Pancreas (tissue), 10 donors: ENCODE data around the gene ESPN. TPM values are rescaled to one million over a fixed set of nuclear protein-coding genes. Genes with fewer than 3 reads are reported as not detected.

Experiments used
- ATAC-seq, 4 donors: fragments of 200-7000 bp; cut with Tn5 transposase; one replicate each; pipeline versions ENCODE4 v1.8.0 to v1.9.1; 2020; ENCODE audit warnings: mild to moderate bottlenecking in 4 of 4, moderate library complexity in 4 of 4
- DNase-seq, 6 donors: peaks; one replicate each; pipeline ENCODE4 v3.0.0-alpha.2; 2020
- FAIRE-seq: peaks from 2 replicates; lab custom pipeline; 2012; peaks lifted over from hg19 to GRCh38; lab: Jason Lieb, UNC
- H3K27ac ChIP-seq, 4 donors: fragments of 200-600 bp; sonication (generic); 1 replicate in 3 of 4; 2 replicates in 1 of 4; pipeline versions ENCODE4 v1.5.0 to v1.8.0; 2020
- H3K27me3 ChIP-seq, 4 donors: fragments of 200-600 bp; one replicate each; pipeline ENCODE4 v1.8.0; 2021
- H3K36me3 ChIP-seq, 3 donors: fragments of 200-600 bp; sonication (generic) in 1 of 3; one replicate each; pipeline versions ENCODE4 v1.5.0 to v1.8.0; 2020 to 2021
- H3K4me1 ChIP-seq, 3 donors: fragments of 200-600 bp; one replicate each; pipeline ENCODE4 v1.8.0; 2021
- H3K4me3 ChIP-seq, 4 donors: fragments of 200-600 bp; sonication (generic) in 2 of 4; one replicate each; pipeline versions ENCODE4 v1.5.0 to v1.8.0; 2020 to 2021
- H3K9me3 ChIP-seq, 4 donors: fragments of 200-600 bp; one replicate each; pipeline ENCODE4 v1.8.0; 2021
- WGBS, 2 donors: extraction: QIAGEN DNeasy Blood & Tissue Kit; methylation state at CpG; one replicate each; pipeline ENCODE4 v1.1.7; 2013; 5-methylcytosine and 5-hydroxymethylcytosine counted together
- intact Hi-C, 3 donors: fragments of 100-400 bp; cut with DNase I; formaldehyde crosslinking; loops; one replicate each; pipeline versions ENCODE4 v1.11.1 to v1.14.2; 2022
- polyA plus RNA-seq, 2 donors: library from polyadenylated mRNA; stranded (reverse); fragments of 200-250 nt; gene quantifications; one replicate each; pipeline ENCODE4 v1.2.3, GENCODE V29; 2013
- total RNA-seq, 6 donors: library from RNA; stranded (reverse); fragmentation: NEBNext Ultra II Directional in 4 of 6; extraction: Animal tissue kit (Norgen Biotek cat#: 25700) in 4 of 6; gene quantifications; one replicate each; pipeline versions ENCODE4 v1.2.1 to v1.2.4, GENCODE V29; 2021 to 2023
- TF ChIP-seq, protein P1 (sequence below), 4 donors: fragments of 200-600 bp; sonication (generic) in 3 of 4; IDR thresholded peaks; one replicate each; pipeline versions ENCODE4 v1.5.0 to v1.8.0; 2021; ENCODE audit warnings: antibody characterized with exemption in 4 of 4
- donor health status: healthy with polysubstance abuse.
- donor health status: DM: no; HTN: no; CAD: no; lungs with moderate emphysema.
- donor health status: DM: no; HTN: no; CAD: no.
- donor health status: control.
- donor health status: control.
- donor health status: Bipolar disorder and iron deficiency.
- donor health status: DM: yes; HTN: yes; CAD: no.
- donor health status: DM: no; HTN: no; CAD: no.
- donor health status: DM: no; HTN: no; CAD: no.
- donor health status: DM: yes; HTN: yes; CAD: no.

The ESPN gene
- total and polyA plus RNA-seq, 8 donors, result 0.28 to 2.5 (median 0.68) TPM

DNA sequence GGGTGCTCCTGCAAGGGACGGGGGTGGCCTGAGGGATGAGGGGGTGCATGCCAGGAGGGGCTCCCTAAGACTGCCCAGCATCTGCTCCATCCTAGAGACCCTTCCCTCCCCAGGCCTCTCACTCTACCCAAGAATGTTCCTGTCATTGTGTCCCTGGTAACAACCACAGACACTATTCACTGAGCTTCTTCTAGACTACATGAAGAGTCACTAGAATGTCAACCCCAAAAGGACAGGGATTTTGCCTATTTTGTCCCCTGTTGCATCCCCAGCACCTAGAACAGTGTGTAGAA, 38.5 kb downstream of the ESPN start:
- FAIRE-seq (no peak), DNase-seq (no peak), ATAC-seq (no peak)
- intact Hi-C loops, result no loop called here
- H3K4me1 ChIP-seq, result no peaks in the 10 kb centered on the region
- TF ChIP-seq, protein P1, sequence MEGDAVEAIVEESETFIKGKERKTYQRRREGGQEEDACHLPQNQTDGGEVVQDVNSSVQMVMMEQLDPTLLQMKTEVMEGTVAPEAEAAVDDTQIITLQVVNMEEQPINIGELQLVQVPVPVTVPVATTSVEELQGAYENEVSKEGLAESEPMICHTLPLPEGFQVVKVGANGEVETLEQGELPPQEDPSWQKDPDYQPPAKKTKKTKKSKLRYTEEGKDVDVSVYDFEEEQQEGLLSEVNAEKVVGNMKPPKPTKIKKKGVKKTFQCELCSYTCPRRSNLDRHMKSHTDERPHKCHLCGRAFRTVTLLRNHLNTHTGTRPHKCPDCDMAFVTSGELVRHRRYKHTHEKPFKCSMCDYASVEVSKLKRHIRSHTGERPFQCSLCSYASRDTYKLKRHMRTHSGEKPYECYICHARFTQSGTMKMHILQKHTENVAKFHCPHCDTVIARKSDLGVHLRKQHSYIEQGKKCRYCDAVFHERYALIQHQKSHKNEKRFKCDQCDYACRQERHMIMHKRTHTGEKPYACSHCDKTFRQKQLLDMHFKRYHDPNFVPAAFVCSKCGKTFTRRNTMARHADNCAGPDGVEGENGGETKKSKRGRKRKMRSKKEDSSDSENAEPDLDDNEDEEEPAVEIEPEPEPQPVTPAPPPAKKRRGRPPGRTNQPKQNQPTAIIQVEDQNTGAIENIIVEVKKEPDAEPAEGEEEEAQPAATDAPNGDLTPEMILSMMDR (IDR thresholded peaks at IDR 0.05), result no peak
- no peaks in the 10 kb centered on the region for H3K27me3 ChIP-seq
- H3K9me3 ChIP-seq, result no peaks in the 10 kb centered on the region
- no peak overlapping the region for H3K27ac ChIP-seq
- H3K36me3 ChIP-seq, result no peaks in the 10 kb centered on the region
- no peak overlapping the region for H3K4me3 ChIP-seq
- WGBS, 2 donors, result 63 to 88% methylated on average over 1 of the region's 1 CpG

DNA sequence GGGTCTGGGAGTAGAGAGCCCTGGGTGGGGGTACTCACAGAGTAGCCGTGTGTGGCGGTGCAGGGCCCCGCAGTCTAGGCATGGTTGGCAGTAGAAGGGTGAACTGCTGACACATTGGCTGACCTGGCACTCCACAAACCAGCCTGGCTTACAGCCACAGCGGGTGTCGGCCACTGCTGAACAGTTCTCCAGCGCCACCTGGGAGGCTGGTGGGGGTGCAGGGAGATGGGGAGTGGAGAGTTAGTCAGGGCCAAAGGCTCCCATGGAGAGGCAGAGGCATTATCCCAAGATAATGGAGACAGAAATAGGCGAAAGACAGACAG, 39.9 kb downstream of the ESPN start:
- WGBS, 2 donors, result 38 to 50% methylated on average over 6 to 7 of the region's 7 CpGs
- no peaks in the 10 kb centered on the region for H3K27me3 ChIP-seq

GRCh38 chr1:6464915-6465314, 40.3 kb downstream of the ESPN start:
- H3K27me3 ChIP-seq, result no peaks in the 10 kb centered on the region
- H3K9me3 ChIP-seq, result no peaks in the 10 kb centered on the region
- H3K27ac ChIP-seq, result no peak overlapping the region
- no peaks in the 10 kb centered on the region for H3K36me3 ChIP-seq
- ATAC-seq, result peak in 1 of 4 donors; percentile 15
- DNase-seq, result peak in 2 of 6 donors; percentile 30 to 44
- FAIRE-seq, result no peak
- intact Hi-C loops, result no loop called here
- H3K4me1 ChIP-seq, result no peaks in the 10 kb centered on the region
- TF ChIP-seq, protein P1 (IDR thresholded peaks at IDR 0.05), result no peak
- no peak overlapping the region for H3K4me3 ChIP-seq
- WGBS, 2 donors, result 72 to 81% methylated on average over 5 of the region's 5 CpGs

More for the DNA sequence above, 39.9 kb downstream of the ESPN start:
- intact Hi-C loops, result no loop called here
- H3K27ac ChIP-seq, result no peak overlapping the region
- FAIRE-seq (no peak), DNase-seq (peak; percentile 50 to 86 (median 80)), ATAC-seq (peak; percentile 70 to 85 (median 79))
- H3K4me3 ChIP-seq, result no peak overlapping the region
- no peaks in the 10 kb centered on the region for H3K4me1 ChIP-seq
- no peaks in the 10 kb centered on the region for H3K36me3 ChIP-seq
- TF ChIP-seq, protein P1 (IDR thresholded peaks at IDR 0.05), result no peak
- no peaks in the 10 kb centered on the region for H3K9me3 ChIP-seq

- ATAC-seq, result no peak
- no peaks in the 10 kb centered on the region for H3K4me1 ChIP-seq
- no peaks in the 10 kb centered on the region for H3K27me3 ChIP-seq
- peak in 1 of 6 donors; percentile 49 for DNase-seq
- WGBS, 2 donors, result 66 to 72% methylated on average over 19 to 21 of the region's 21 CpGs
- no peak overlapping the region for H3K27ac ChIP-seq
- TF ChIP-seq, protein P1 (IDR thresholded peaks at IDR 0.05), result no peak
- intact Hi-C loops, result no loop called here
- no peak overlapping the region for H3K4me3 ChIP-seq
- H3K36me3 ChIP-seq, result no peaks in the 10 kb centered on the region
- no peak for FAIRE-seq
- no peaks in the 10 kb centered on the region for H3K9me3 ChIP-seq
Observed at GRCh38 chr1:6465461-6466005, 41.0 kb downstream of the ESPN start.

DNA sequence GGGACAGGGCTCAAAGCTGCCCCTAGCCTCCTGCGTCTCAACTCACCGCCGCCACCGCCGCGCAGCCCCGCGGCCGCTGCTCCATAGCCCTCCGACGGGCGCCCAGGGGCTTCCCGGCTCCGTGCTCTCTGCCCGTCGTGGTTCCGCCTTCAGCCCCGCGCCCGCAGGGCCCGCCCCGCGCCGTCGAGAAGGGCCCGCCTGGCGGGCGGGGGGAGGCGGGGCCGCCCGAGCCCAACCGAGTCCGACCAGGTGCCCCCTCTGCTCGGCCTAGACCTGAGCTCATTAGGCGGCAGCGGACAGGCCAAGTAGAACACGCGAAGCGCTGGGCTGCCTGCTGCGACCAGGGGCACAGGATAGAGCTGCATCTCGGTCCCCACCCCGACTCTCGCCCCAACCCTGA, 41.4 kb downstream of the ESPN start, which contains the start of gene TNFRSF25:
TNFRSF25 (minus strand) TSS at position 151 of the 400 bp plus-strand sequence; CDS start at position 85, 66 bp downstream.
- H3K27ac ChIP-seq, result no peak within 1 kb of the TSS
- intact Hi-C loops, result no loop called here
- no peak within 1 kb of the TSS for H3K4me3 ChIP-seq
- WGBS, 2 donors, result 39 to 45% methylated on average over 34 to 43 of the region's 43 CpGs
- no peak for ATAC-seq
- TF ChIP-seq, protein P1 (IDR thresholded peaks at IDR 0.05), result no peak
- H3K36me3 ChIP-seq, result no peaks in the 10 kb centered on the region
- DNase-seq, result peak in 1 of 6 donors; percentile 58
- FAIRE-seq, result no peak
- no peaks in the 10 kb centered on the region for H3K27me3 ChIP-seq
- no peaks in the 10 kb centered on the region for H3K9me3 ChIP-seq
- H3K4me1 ChIP-seq, result no peaks in the 10 kb centered on the region
